Measurements from ENCODE around the gene ARID5B. TPM values are rescaled to one million over a fixed set of nuclear protein-coding genes. Genes with fewer than 3 reads are reported as not detected.

ARID5B gene
- total and polyA plus RNA-seq, 2 donors (not counting 3 experiments of a cell fraction or from before 2014, with no cell fraction given): 5.6 to 8.9 TPM

DNA sequence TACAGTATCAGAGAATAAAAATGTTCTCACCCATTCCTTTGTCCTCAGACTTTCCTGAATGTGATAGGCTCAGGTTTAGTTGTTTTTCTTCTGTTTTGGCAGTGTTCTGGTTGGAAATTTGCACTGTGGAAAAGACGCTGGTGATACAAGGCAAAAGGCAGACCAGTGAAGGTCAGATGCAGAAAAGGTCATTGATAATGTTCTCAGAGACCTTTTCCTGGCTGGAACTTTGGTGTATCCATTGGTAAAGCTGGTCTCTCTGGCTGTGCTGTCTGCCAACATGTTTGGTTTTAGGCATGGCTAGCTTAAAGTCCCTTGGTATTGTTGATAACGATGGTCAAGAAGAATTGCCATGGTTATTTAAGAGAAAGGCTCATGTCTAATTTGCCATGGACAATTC lies 11.5 kb downstream of the ARID5B start:
- Histone ChIP-seq H3K36me3 (ENCODE audit: control insufficient read depth in 2 of 2, extremely low read depth in 1 of 2, insufficient read depth in 2 of 2, low read length in 2 of 2) (no peaks in the 10 kb centered on the region), H3K4me3 (replicated peaks in 1 of 3; ENCODE audit: insufficient read depth in 1 of 3, low read depth in 1 of 3, low read length in 3 of 3) (no peak overlapping the region), H3K4me1 (ENCODE audit: control insufficient read depth, extremely low read depth, insufficient read depth, low read length) (no peaks in the 10 kb centered on the region), H3K4me2 (ENCODE audit: insufficient read depth, low read length) (no peak overlapping the region), H3K27ac (ENCODE audit: insufficient read depth, low read depth, low read length) (no peak overlapping the region), H2AFZ (ENCODE audit: low read depth, low read length) (no peak overlapping the region), H3K9me3 (replicated peaks; ENCODE audit: control insufficient read depth, insufficient read depth, low read length) (no peaks in the 10 kb centered on the region), H4K20me1 (replicated peaks; ENCODE audit: control insufficient read depth, extremely low read depth, insufficient read depth, low read length) (no peaks in the 10 kb centered on the region), H3K9ac (replicated peaks; ENCODE audit: extremely low read depth, insufficient read depth, low read length) (no peak overlapping the region), H3K79me2 (ENCODE audit: control insufficient read depth, insufficient read depth, low read length) (no peaks in the 10 kb centered on the region), H3K27me3 (ENCODE audit: control insufficient read depth in 2 of 2, insufficient read depth in 2 of 2, low read length in 2 of 2) (no peaks in the 10 kb centered on the region), H3K9me1 (replicated peaks; ENCODE audit: control insufficient read depth, extremely low read depth, insufficient read depth, low read length) (no peaks in the 10 kb centered on the region)
- ChIA-PET POLR2A (no interaction called here), CTCF (interaction anchor here (0.9 to 1.0 kb wide), 3 partner anchors 9 to 16 kb away, joined by 3 to 5 read pairs (median 3); no protein-coding TSS in a partner anchor)
- BruUV-seq (replicated peaks): no TSS peak
- DNase-seq (ENCODE audit: low read depth, low spot score) (no peak), FAIRE-seq (no peak)
- intact Hi-C loops (cut with micrococcal nuclease) (no loop called here), dilution Hi-C loops (cut with MboI; ENCODE audit: extremely low pct_ligation_motif_present, low sequenced_read_pairs) (no loop called here)
- no peak for TF ChIP-seq EZH2 (IDR thresholded peaks at IDR 0.05; ENCODE audit: borderline replicate concordance, low read depth, low read length, severe bottlenecking)
- TF ChIP-seq, protein P1, sequence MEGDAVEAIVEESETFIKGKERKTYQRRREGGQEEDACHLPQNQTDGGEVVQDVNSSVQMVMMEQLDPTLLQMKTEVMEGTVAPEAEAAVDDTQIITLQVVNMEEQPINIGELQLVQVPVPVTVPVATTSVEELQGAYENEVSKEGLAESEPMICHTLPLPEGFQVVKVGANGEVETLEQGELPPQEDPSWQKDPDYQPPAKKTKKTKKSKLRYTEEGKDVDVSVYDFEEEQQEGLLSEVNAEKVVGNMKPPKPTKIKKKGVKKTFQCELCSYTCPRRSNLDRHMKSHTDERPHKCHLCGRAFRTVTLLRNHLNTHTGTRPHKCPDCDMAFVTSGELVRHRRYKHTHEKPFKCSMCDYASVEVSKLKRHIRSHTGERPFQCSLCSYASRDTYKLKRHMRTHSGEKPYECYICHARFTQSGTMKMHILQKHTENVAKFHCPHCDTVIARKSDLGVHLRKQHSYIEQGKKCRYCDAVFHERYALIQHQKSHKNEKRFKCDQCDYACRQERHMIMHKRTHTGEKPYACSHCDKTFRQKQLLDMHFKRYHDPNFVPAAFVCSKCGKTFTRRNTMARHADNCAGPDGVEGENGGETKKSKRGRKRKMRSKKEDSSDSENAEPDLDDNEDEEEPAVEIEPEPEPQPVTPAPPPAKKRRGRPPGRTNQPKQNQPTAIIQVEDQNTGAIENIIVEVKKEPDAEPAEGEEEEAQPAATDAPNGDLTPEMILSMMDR (IDR thresholded peaks at IDR 0.05; ENCODE audit: extremely low read depth in 1 of 2, insufficient read depth in 1 of 2, low read depth in 1 of 2, low read length in 2 of 2): no peak
- no peak for TF ChIP-seq POLR2A (IDR thresholded peaks at IDR 0.05; ENCODE audit: low read depth, low read length)
- no peak for TF ChIP-seq FOS (IDR thresholded peaks at IDR 0.05; ENCODE audit: borderline replicate concordance, insufficient read depth, low read length)
- TF ChIP-seq JUN (IDR thresholded peaks at IDR 0.05; ENCODE audit: borderline replicate concordance, insufficient read depth, insufficient read length, low read depth): no peak
- TF ChIP-seq MYC (IDR thresholded peaks at IDR 0.05; ENCODE audit: low read depth, low read length): no peak
- TF ChIP-seq, protein P2, sequence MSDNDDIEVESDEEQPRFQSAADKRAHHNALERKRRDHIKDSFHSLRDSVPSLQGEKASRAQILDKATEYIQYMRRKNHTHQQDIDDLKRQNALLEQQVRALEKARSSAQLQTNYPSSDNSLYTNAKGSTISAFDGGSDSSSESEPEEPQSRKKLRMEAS (IDR thresholded peaks at IDR 0.05; ENCODE audit: insufficient read depth, insufficient read length): no peak
- TF ChIP-seq POLR2AphosphoS5 (IDR thresholded peaks at IDR 0.05; ENCODE audit: insufficient read depth, low read depth, low read length): no peak
- no peak for TF ChIP-seq GATA2 (IDR thresholded peaks at IDR 0.05; ENCODE audit: insufficient read depth, insufficient read length, low read depth, low read length)

Measured in endothelial cell of umbilical vein (primary cell).